SK-N-SH treated with all-trans-retinoic acid at 6 μM for 48 hours (cell line): ENCODE results near the gene TNS1.

Experiments
- ARNTL ChIP-seq: fragments of 450-650 bp; formaldehyde crosslinking; IDR thresholded peaks from 2 replicates; pipeline ENCODE4 v1.5.0; 2020; ENCODE audit warnings: low read depth, mild to moderate bottlenecking, moderate library complexity, borderline replicate concordance
- BACH2 ChIP-seq: fragments of 250-450 bp; sonication (Bioruptor Pico); IDR thresholded peaks from 2 replicates; pipeline ENCODE4 v1.9.0; 2021; ENCODE audit warnings: mild to moderate bottlenecking, borderline replicate concordance
- CREB5 ChIP-seq: fragments of 250-450 bp; sonication (Bioruptor Pico); IDR thresholded peaks from 2 replicates; pipeline ENCODE4 v1.5.1; 2020; ENCODE audit warnings: low read depth, mild to moderate bottlenecking, moderate library complexity
- CSDC2 ChIP-seq: fragments of 250-450 bp; sonication (Bioruptor Pico); IDR thresholded peaks from 2 replicates; pipeline ENCODE4 v1.5.0; 2020; ENCODE audit warnings: mild to moderate bottlenecking, moderate library complexity
- OSR1 ChIP-seq: fragments of 250-450 bp; sonication (Bioruptor Pico); IDR thresholded peaks from 2 replicates; pipeline ENCODE4 v1.8.0; 2022; ENCODE audit warnings: moderate library complexity, mild to moderate bottlenecking, inconsistent platforms
- RARB ChIP-seq: fragments of 250-450 bp; sonication (Bioruptor Pico); IDR thresholded peaks from 2 replicates; pipeline ENCODE4 v1.8.0; 2021; ENCODE audit warnings: mild to moderate bottlenecking, moderate library complexity
- SNAI2 ChIP-seq: fragments of 250-450 bp; sonication (Bioruptor Pico); IDR thresholded peaks from 2 replicates; pipeline ENCODE4 v1.5.0; 2020; ENCODE audit warnings: mild to moderate bottlenecking, moderate library complexity
- TSHZ2 ChIP-seq: fragments of 250-450 bp; sonication (Bioruptor Pico); IDR thresholded peaks from 2 replicates; pipeline ENCODE4 v1.5.0; 2020; ENCODE audit warnings: mild to moderate bottlenecking, moderate library complexity
- ZC3H10 ChIP-seq: fragments of 250-450 bp; sonication (Bioruptor Pico); IDR thresholded peaks from 2 replicates; pipeline ENCODE4 v1.5.1; 2021; ENCODE audit warnings: mild to moderate bottlenecking, moderate library complexity
- ZFP3 ChIP-seq: fragments of 250-450 bp; sonication (Bioruptor Pico); IDR thresholded peaks from 2 replicates; pipeline ENCODE4 v1.5.0; 2020; ENCODE audit warnings: mild to moderate bottlenecking, moderate library complexity
- ZNF565 ChIP-seq: fragments of 450-650 bp; formaldehyde crosslinking; conservative IDR thresholded peaks from 2 replicates; pipeline ENCODE4 v1.5.0; 2020; ENCODE audit warnings: low read depth, mild to moderate bottlenecking, moderate library complexity
- ZNF70 ChIP-seq: fragments of 450-650 bp; formaldehyde crosslinking; IDR thresholded peaks from 2 replicates; pipeline ENCODE4 v1.5.0; 2020; ENCODE audit warnings: mild to moderate bottlenecking, moderate library complexity
- ZNF8 ChIP-seq: fragments of 450-650 bp; formaldehyde crosslinking; IDR thresholded peaks from 2 replicates; pipeline ENCODE4 v1.5.0; 2020; ENCODE audit warnings: mild to moderate bottlenecking, moderate library complexity

- TF ChIP-seq CSDC2 (CRISPR knock-in tag) (no peak), ZFP3 (CRISPR knock-in tag) (no peak), CREB5 (no peak), SNAI2 (CRISPR knock-in tag) (no peak), OSR1 (CRISPR knock-in tag) (no peak), ZC3H10 (no peak), ZNF70 (no peak), RARB (no peak), ZNF565 (no peak), ARNTL (no peak), ZNF8 (CRISPR knock-in tag) (no peak), TSHZ2 (CRISPR knock-in tag) (no peak), BACH2 (no peak)
Observed at GRCh38 chr2:217821536-217822147, 181.2 kb downstream of the TNS1 start.
